K562 (cell line): ENCODE results near the gene RBM27. TPM values are rescaled to one million over a fixed set of nuclear protein-coding genes. Genes with fewer than 3 reads are reported as not detected.

Experiments used
- ADNP ChIP-seq: fragments of 200-800 bp; sonication (Bioruptor generic); IDR thresholded peaks from 2 replicates; pipeline ENCODE4 v1.6.1; 2016; ENCODE audit warnings: missing genetic modification characterization, missing compliant biosample characterization
- AFF1 ChIP-seq, 2 experiments: fragments of 450-650 bp; IDR thresholded peaks; 2 replicates each; pipeline ENCODE4 v1.6.1; 2018; ENCODE audit warnings: mild to moderate bottlenecking in 2 of 2, low read depth in 1 of 2; ENCODE audit not compliant: partially characterized antibody in 2 of 2
- ATF4 ChIP-seq: fragments of 450-650 bp; formaldehyde crosslinking; IDR thresholded peaks from 2 replicates; pipeline ENCODE4 v1.4.0; 2022; ENCODE audit warnings: mild to moderate bottlenecking, moderate library complexity
- ATF7 ChIP-seq: fragments of 450-650 bp; IDR thresholded peaks from 2 replicates; pipeline ENCODE4 v1.7.1; 2014; ENCODE audit warnings: mild to moderate bottlenecking, moderate library complexity
- BCL6 ChIP-seq: fragments of 250-450 bp; sonication (Bioruptor Pico); IDR thresholded peaks from 2 replicates; pipeline ENCODE4 v1.4.0; 2020
- CXXC5 ChIP-seq: fragments of 250-450 bp; sonication (Bioruptor Pico); IDR thresholded peaks from 2 replicates; pipeline ENCODE4 v1.8.0; 2022; ENCODE audit warnings: inconsistent platforms, mild to moderate bottlenecking, moderate library complexity
- GTF2E2 ChIP-seq: fragments of 200-800 bp; sonication (Bioruptor generic); IDR thresholded peaks from 2 replicates; pipeline ENCODE4 v1.6.1; 2016; ENCODE audit warnings: missing genetic modification characterization, missing compliant biosample characterization
- MEF2D ChIP-seq: conservative IDR thresholded peaks from 2 replicates; pipeline ENCODE4 v1.6.1; 2016; ENCODE audit warnings: low read depth, missing genetic modification characterization, missing compliant biosample characterization
- NFRKB ChIP-seq: fragments of 450-650 bp; IDR thresholded peaks from 2 replicates; pipeline ENCODE4 v1.6.1; 2016; ENCODE audit warnings: low read depth
- NRF1 ChIP-seq, 2 experiments: fragments of 450-650 bp; IDR thresholded peaks in 1 of 2; conservative IDR thresholded peaks in 1 of 2; 2 replicates each; pipeline ENCODE4 v1.6.1; 2014; ENCODE audit warnings: mild to moderate bottlenecking in 2 of 2
- PHF21A ChIP-seq: fragments of 450-650 bp; IDR thresholded peaks from 2 replicates; pipeline ENCODE4 v1.6.1; 2017; ENCODE audit warnings: low read depth, borderline replicate concordance
- PKNOX1 ChIP-seq: fragments of 450-650 bp; IDR thresholded peaks from 2 replicates; pipeline ENCODE4 v1.6.1; 2016
- PTRF ChIP-seq: fragments of 450-650 bp; IDR thresholded peaks from 2 replicates; pipeline ENCODE4 v1.6.1; 2016; ENCODE audit warnings: mild to moderate bottlenecking, missing genetic modification characterization, missing compliant biosample characterization
- RCOR1 ChIP-seq, 2 experiments: IDR thresholded peaks; 2 replicates each; pipeline ENCODE4 v1.6.1; 2012; ENCODE audit warnings: low read depth in 2 of 2, low read length in 2 of 2, borderline replicate concordance in 1 of 2, improper control_type of control experiment in 1 of 2
- TAL1 ChIP-seq: fragments of 450-650 bp; IDR thresholded peaks from 2 replicates; pipeline ENCODE4 v1.6.1; 2016; ENCODE audit warnings: mild to moderate bottlenecking
- ZC3H8 ChIP-seq: fragments of 450-650 bp; IDR thresholded peaks from 2 replicates; pipeline ENCODE4 v1.6.1; 2017
- ZNF12 ChIP-seq: sonication (generic); formaldehyde crosslinking; IDR thresholded peaks from 2 replicates; pipeline ENCODE4 v1.4.0; 2020; ENCODE audit warnings: mild to moderate bottlenecking, missing genetic modification reagents
- ZNF592 ChIP-seq: fragments of 450-650 bp; IDR thresholded peaks from 2 replicates; pipeline ENCODE4 v1.6.1; 2017; ENCODE audit warnings: antibody characterized with exemption, mild to moderate bottlenecking
- ZNF644 ChIP-seq: fragments of 200-800 bp; sonication (Bioruptor generic); IDR thresholded peaks from 2 replicates; pipeline ENCODE4 v1.6.1; 2016; ENCODE audit warnings: low read depth, missing genetic modification characterization, missing compliant biosample characterization
- ZNF77 ChIP-seq: fragments of 250-450 bp; sonication (Bioruptor Pico); IDR thresholded peaks from 2 replicates; pipeline ENCODE4 v1.5.0; 2020
- polyA plus RNA-seq, 8 experiments: library from polyadenylated mRNA; depleted of rRNA in 4 of 8; stranded (reverse) in 5 of 8; unstranded in 3 of 8; fragments of >200 nt; fragmentation: Nextera tagmentation in 2 of 8; fragmentation: Illumina TruSeq in 1 of 8; extraction: Ambion mirVana in 2 of 8; extraction: Trizol in 1 of 8; gene quantifications; 2 replicates each; pipeline versions ENCODE4 v1.2.1 to v1.2.3, GENCODE V29; 2011 to 2014; ENCODE audit warnings: inconsistent platforms in 1 of 8, missing spikeins in 1 of 8
- total RNA-seq, 7 experiments: library from RNA; depleted of rRNA in 6 of 7; stranded (reverse); fragments of >200 nt in 6 of 7; fragmentation: Illumina TruSeq in 2 of 7; extraction: Trizol in 2 of 7; gene quantifications; 2 replicates each; pipeline versions ENCODE4 v1.2.1 to v1.2.3, GENCODE V29; 2011 to 2021; ENCODE audit warnings: low replicate concordance in 1 of 7

The RBM27 gene
- total and polyA plus RNA-seq, 9 of the 15 experiments (the other 6 are each of a cell fraction or from before 2014, with no cell fraction given) = 5.3 to 45.4 (median 29.1) TPM

- peak; percentile 35 for TF ChIP-seq TAL1
- peak; percentile 33; the same call in 1 of the 2 replicates for TF ChIP-seq GTF2E2 (tag)
- peak; percentile 80 for TF ChIP-seq ATF7
- no peak for TF ChIP-seq ZNF77
- peak; percentile 26 for TF ChIP-seq CXXC5 (CRISPR knock-in tag)
- no peak for TF ChIP-seq PKNOX1
- 0 out of 2 replicates have a peak, but pooled peaks have one; percentile 30 for TF ChIP-seq PTRF (tag)
- TF ChIP-seq NFRKB = peak; percentile 59; the same call in 1 of the 2 replicates
- no peak for TF ChIP-seq ZC3H8
- TF ChIP-seq RCOR1 (IDR thresholded peaks at IDR 0.05; ENCODE audit: borderline replicate concordance in 1 of 2, low read depth in 2 of 2, low read length in 2 of 2) = 0 out of 4 replicates have a peak, but pooled peaks of 1 of the 2 experiments have one; percentile 22
- peak in 1 of 2 experiments; percentile 38 for TF ChIP-seq AFF1 (IDR thresholded peaks at IDR 0.05; ENCODE audit: low read depth in 1 of 2, partially characterized antibody in 2 of 2)
- no peak for TF ChIP-seq PHF21A
- 0 out of 2 replicates have a peak, but pooled peaks have one; percentile 5 for TF ChIP-seq MEF2D (tag)
- no peak for TF ChIP-seq ZNF12
- TF ChIP-seq ATF4 (CRISPR knock-in tag) = peak; percentile 90
- no peak for TF ChIP-seq BCL6 (CRISPR knock-in tag)
- no peak for TF ChIP-seq ADNP (tag)
- TF ChIP-seq NRF1 (conservative IDR thresholded peaks at IDR 0.05 in 1 of 2, IDR thresholded peaks at IDR 0.05 in 1 of 2) = no peak
- TF ChIP-seq ZNF592 = peak; percentile 41; the same call in 1 of the 2 replicates
- no peak for TF ChIP-seq ZNF644 (tag)
Observed at GRCh38 chr5:146192571-146193043, 10.8 kb upstream of the RBM27 start (continued).
